ENCODE measurements around the gene CCDC93. TPM values are rescaled to one million over a fixed set of nuclear protein-coding genes. Genes with fewer than 3 reads are reported as not detected.

CCDC93 gene
- total RNA-seq, 1 experiment from 2014 or later: 18.7 TPM

DNA sequence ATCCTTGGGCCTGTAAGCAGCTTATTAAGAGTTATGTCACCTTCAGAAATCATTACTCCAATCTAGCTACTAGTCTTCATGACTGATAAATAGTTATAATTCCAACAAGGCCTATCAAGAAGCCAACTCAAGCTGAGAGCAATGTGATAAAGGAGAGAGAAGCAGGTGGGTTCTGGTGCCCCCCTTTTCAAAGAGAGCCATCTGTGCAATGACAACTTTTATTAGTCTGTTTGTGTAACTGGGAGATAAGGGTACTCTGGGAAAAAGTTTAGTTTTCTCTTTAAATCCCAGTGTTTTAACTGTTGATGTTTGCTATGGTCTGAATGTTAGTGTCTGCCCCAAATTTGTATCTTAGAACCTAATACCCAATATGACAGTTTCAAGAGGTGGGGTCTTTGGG lies 60.6 kb downstream of the CCDC93 start:
- Histone ChIP-seq H2AFZ (ENCODE audit: low read depth, low read length, poor library complexity, severe bottlenecking) (no peak overlapping the region), H3K9me2 (ENCODE audit: insufficient read depth) (no peaks in the 10 kb centered on the region), H3K27ac (ENCODE audit: low read depth, low read length) (no peak overlapping the region), H3K4me3 (replicated peaks in 1 of 2; ENCODE audit: low read depth in 1 of 2, low read length in 2 of 2) (no peak overlapping the region), H3K9me3 (ENCODE audit: control insufficient read depth in 1 of 2, insufficient read depth in 1 of 2, low read depth in 1 of 2, low read length in 2 of 2) (no peaks in the 10 kb centered on the region), H3K79me2 (ENCODE audit: insufficient read depth, low read length) (no peaks in the 10 kb centered on the region), H3K27me3 (ENCODE audit: insufficient read depth, low read length) (no peaks in the 10 kb centered on the region), H4K20me1 (ENCODE audit: insufficient read depth) (no peaks in the 10 kb centered on the region), H3K4me1 (ENCODE audit: control insufficient read depth in 1 of 2, insufficient read depth in 2 of 2, low read length in 2 of 2) (no peaks in the 10 kb centered on the region), H3K36me3 (ENCODE audit: control insufficient read depth in 1 of 2, insufficient read depth in 2 of 2, low read length in 2 of 2) (peaks cover 15 to 27% of the 10 kb centered on the region in 2 experiments), H3K9ac (ENCODE audit: low read length) (no peak overlapping the region), H3K4me2 (ENCODE audit: low read length) (no peak overlapping the region)
- no TSS peak for BruUV-seq (replicated peaks)
- DNase-seq (ENCODE audit: low read depth, low spot score) (no peak), ATAC-seq (no peak)
- ChIA-PET CTCF (no interaction called here), RAD21 (ENCODE audit: low non-redundant PET in 1 of 2, low total read pairs in 2 of 2, uncharacterized antibody in 2 of 2, unreplicated experiment in 2 of 2) (no interaction called here), POLR2A (no interaction called here)
- intact Hi-C loops (cut with micrococcal nuclease): no loop called here
- no peak for TF ChIP-seq FOSL1 (IDR thresholded peaks at IDR 0.05; ENCODE audit: low read depth)
- TF ChIP-seq, protein P1, sequence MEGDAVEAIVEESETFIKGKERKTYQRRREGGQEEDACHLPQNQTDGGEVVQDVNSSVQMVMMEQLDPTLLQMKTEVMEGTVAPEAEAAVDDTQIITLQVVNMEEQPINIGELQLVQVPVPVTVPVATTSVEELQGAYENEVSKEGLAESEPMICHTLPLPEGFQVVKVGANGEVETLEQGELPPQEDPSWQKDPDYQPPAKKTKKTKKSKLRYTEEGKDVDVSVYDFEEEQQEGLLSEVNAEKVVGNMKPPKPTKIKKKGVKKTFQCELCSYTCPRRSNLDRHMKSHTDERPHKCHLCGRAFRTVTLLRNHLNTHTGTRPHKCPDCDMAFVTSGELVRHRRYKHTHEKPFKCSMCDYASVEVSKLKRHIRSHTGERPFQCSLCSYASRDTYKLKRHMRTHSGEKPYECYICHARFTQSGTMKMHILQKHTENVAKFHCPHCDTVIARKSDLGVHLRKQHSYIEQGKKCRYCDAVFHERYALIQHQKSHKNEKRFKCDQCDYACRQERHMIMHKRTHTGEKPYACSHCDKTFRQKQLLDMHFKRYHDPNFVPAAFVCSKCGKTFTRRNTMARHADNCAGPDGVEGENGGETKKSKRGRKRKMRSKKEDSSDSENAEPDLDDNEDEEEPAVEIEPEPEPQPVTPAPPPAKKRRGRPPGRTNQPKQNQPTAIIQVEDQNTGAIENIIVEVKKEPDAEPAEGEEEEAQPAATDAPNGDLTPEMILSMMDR (IDR thresholded peaks at IDR 0.05 in 2 of 3, conservative IDR thresholded peaks at IDR 0.05 in 1 of 3; ENCODE audit: borderline replicate concordance in 1 of 3, insufficient read depth in 1 of 3, low read depth in 2 of 3, low read length in 2 of 3): no peak
- TF ChIP-seq SRF (IDR thresholded peaks at IDR 0.05; ENCODE audit: low read depth): no peak
- TF ChIP-seq, protein P2, sequence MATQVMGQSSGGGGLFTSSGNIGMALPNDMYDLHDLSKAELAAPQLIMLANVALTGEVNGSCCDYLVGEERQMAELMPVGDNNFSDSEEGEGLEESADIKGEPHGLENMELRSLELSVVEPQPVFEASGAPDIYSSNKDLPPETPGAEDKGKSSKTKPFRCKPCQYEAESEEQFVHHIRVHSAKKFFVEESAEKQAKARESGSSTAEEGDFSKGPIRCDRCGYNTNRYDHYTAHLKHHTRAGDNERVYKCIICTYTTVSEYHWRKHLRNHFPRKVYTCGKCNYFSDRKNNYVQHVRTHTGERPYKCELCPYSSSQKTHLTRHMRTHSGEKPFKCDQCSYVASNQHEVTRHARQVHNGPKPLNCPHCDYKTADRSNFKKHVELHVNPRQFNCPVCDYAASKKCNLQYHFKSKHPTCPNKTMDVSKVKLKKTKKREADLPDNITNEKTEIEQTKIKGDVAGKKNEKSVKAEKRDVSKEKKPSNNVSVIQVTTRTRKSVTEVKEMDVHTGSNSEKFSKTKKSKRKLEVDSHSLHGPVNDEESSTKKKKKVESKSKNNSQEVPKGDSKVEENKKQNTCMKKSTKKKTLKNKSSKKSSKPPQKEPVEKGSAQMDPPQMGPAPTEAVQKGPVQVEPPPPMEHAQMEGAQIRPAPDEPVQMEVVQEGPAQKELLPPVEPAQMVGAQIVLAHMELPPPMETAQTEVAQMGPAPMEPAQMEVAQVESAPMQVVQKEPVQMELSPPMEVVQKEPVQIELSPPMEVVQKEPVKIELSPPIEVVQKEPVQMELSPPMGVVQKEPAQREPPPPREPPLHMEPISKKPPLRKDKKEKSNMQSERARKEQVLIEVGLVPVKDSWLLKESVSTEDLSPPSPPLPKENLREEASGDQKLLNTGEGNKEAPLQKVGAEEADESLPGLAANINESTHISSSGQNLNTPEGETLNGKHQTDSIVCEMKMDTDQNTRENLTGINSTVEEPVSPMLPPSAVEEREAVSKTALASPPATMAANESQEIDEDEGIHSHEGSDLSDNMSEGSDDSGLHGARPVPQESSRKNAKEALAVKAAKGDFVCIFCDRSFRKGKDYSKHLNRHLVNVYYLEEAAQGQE (IDR thresholded peaks at IDR 0.05; ENCODE audit: low read depth): no peak
- TF ChIP-seq, protein P3, sequence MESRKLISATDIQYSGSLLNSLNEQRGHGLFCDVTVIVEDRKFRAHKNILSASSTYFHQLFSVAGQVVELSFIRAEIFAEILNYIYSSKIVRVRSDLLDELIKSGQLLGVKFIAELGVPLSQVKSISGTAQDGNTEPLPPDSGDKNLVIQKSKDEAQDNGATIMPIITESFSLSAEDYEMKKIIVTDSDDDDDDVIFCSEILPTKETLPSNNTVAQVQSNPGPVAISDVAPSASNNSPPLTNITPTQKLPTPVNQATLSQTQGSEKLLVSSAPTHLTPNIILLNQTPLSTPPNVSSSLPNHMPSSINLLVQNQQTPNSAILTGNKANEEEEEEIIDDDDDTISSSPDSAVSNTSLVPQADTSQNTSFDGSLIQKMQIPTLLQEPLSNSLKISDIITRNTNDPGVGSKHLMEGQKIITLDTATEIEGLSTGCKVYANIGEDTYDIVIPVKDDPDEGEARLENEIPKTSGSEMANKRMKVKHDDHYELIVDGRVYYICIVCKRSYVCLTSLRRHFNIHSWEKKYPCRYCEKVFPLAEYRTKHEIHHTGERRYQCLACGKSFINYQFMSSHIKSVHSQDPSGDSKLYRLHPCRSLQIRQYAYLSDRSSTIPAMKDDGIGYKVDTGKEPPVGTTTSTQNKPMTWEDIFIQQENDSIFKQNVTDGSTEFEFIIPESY (IDR thresholded peaks at IDR 0.05; ENCODE audit: extremely low read depth, insufficient replicate concordance, low read length): no peak
- no peak for TF ChIP-seq EZH2phosphoT487 (IDR thresholded peaks at IDR 0.05; ENCODE audit: borderline replicate concordance)
- TF ChIP-seq YY1 (IDR thresholded peaks at IDR 0.05; ENCODE audit: extremely low read depth, insufficient replicate concordance, low read depth, low read length): no peak
- TF ChIP-seq RAD21 (IDR thresholded peaks at IDR 0.05; ENCODE audit: low read depth): no peak
- TF ChIP-seq TCF7L2 (IDR thresholded peaks at IDR 0.05; ENCODE audit: borderline replicate concordance, extremely low read depth, insufficient read depth, insufficient read length): no peak
- no peak for TF ChIP-seq ZFX (IDR thresholded peaks at IDR 0.05)
